HK-2 (cell line): ENCODE results near the gene FRMD3.
A peak's percentile ranks its signal among the peaks of the same experiment; 100 is the strongest.

Source experiments
- DNase-seq: peaks from one replicate; pipeline ENCODE4 v3.0.0-alpha.2; 2018; ENCODE audit not compliant: unreplicated experiment

Gene FRMD3

DNA sequence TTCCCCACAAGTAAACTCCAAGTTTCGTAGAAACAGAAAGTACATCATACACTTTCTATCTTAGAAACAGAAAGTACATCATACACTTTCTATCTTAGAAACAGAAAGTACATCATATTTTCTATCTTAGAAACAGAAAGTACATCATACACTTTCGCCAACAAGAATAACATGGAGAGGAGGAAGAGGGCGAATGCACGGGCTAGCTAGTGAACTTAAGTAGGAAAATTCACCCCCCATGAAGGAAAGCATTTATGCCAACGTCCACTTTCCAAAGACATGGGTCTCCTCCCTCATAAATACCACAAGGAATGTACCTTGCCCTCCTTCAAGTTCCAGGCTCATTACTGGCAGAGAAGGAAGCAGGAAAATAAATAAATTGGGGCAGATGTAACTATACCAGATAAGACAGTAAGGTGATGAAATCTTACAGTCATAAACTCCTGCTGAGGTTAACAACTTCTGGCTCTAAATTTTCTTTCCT, 64.7 kb downstream of the FRMD3 start:
- DNase-seq, result no peak

DNA sequence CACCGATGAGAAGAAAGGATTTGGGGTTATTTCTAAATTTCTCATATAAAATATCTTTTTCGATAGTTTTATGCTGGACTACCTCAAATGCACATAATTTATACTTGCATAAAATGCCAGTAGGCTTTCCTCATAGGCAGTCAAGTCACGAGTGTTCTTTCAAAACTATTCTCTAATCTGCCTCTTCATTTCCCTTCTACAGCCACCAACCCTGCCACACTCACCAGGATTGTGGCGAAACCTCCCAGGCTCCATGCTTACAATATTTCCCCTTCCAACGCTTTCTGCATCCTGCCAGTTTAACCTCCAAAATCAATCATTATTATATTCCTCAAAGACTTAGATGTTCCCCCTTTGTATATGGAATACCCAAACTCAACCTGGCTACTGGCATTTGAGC, 65.4 kb downstream of the FRMD3 start:
- DNase-seq, result no peak

DNA sequence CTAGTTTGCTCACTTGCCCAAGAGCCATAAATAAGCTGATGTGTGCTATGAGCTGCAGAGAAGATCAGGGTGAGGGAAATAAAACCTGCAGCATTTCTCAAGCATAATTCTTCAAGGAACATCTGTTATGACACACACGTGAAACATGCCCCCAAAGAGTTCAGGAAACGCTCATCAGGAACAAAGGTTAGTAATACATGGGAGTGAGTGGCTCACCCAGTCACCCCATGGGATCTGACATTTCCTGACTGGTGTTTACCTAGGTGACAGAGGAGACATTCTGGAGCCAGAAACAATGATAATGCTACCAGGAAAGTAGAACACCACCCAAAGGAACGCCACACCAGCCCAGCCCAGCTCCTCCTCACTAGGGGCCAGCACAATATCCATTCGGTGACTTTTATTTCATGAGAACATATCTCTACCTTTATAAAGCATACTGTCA, 66.0 kb downstream of the FRMD3 start:
- peak; percentile 19 for DNase-seq

GRCh38 chr9:83471241-83471640, 67.0 kb downstream of the FRMD3 start:
- no peak for DNase-seq

GRCh38 chr9:83469722-83470121, 68.5 kb downstream of the FRMD3 start:
- DNase-seq, result no peak

DNA sequence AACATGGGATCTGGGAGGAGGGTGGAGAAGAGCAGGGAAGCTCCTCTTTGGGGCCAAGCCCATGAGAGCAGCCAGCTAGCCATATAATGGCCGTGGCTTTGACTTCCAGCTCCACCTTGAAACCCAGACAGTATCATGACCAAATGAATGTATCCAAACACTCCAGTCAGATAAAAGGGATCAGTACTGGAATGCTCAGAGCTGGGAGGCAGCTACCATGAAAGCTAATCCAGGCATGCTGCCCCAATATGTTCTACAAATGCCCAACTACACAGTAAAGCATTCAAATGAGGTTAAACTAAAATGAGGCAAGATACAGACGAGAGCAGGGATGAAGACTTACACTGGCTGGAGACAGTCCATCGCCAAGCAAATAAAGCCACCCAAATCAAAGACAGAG, 69.4 kb downstream of the FRMD3 start:
- no peak for DNase-seq

- DNase-seq, result no peak
Measured at GRCh38 chr9:83466877-83467276, 71.3 kb downstream of the FRMD3 start.

DNA sequence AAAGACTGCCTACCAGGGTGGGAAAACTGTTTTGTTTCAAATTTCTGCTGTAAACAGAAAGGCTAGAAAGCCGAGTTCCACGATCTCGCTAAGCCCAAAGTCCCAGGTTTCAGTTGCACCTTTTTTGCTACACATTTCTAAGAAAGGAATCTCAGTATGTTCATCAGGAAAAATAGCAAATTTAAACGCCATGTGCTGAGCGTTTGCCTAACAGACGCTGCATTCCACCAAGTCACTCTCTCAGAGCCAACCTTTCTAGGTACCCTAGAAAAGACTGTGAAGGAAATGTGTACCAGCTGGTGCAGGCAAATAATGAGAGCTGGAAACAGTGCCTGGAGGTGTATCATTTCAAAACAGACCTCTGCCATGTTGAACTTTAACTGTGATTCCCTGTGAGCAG, 71.8 kb downstream of the FRMD3 start:
- DNase-seq, result no peak

GRCh38 chr9:83459830-83460229, 78.4 kb downstream of the FRMD3 start:
- DNase-seq, result no peak

DNA sequence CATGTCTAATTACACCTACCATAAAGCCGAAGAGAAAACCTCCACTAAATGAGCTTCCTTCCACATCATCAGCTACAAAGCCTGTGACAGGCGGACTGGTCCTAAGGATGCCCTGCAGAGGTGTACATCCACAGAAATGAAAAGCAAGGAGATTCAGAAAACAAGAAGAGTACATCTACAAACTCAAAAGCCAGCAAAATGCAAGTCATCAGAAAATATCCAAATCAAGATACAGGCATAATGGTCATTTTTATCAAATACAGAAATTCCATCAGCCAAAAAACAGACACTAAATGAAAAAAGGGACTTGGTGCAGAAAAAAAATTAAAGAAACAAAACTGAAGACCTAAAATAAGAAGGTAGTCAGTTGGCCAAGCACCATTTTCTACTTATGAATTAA, 79.7 kb downstream of the FRMD3 start:
- DNase-seq, result no peak

GRCh38 chr9:83457005-83457404, 81.2 kb downstream of the FRMD3 start:
- DNase-seq, result no peak

DNA sequence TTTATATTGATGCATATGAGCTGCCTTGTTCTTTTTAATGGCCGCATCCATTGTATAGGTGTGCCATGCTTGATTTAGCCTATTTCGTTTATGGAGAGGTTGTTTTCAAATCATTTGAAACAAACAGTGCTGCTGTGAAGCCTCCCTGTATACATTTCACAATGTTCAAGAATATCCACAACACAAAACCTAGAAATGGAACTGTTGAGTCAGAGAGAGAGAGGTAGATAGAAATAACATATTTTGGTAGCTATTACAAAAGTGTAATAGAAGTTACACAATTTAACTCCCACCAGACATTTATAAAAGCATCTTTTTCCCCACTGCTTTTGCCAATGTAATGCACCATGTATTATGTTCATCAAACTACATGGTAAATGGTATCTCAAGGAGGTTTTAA, 82.0 kb downstream of the FRMD3 start:
- no peak for DNase-seq

DNA sequence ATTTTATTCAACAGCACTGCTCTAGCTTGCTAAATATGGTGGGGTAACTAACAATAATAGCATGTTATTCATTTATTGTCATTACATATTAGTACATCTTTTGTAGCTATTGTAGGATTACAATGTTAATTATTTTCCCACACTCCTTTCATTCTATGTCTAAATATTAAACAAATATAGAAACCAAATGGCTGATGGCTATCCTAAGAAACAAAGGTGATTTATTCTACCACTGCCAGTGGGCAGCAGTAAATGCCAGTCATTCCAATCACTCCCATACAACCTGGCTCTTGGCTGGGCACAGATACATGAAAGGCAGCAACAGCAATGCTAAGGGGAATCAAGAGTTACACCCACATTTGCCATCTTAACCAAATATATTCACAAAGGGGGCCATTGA, 84.1 kb downstream of the FRMD3 start:
- no peak for DNase-seq

DNA sequence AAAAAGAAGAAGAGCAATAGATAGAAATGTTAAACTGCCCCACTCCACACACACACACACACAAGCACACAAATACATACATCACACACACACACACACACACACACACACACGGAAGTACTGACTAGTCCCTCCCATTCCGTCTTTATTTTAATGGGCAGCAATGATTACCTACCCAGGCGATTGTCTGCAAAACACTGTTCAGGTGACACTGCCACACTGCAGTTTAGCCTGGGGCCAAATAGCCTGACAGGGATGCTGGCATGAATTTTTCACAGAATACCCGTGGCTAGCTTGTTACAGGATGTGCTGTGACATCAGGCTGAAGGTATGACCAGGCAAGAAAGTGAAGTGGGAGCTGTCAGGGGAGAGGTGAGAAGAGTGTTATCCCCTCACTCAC, 86.9 kb downstream of the FRMD3 start:
- DNase-seq, result peak; percentile 13

GRCh38 chr9:83449983-83450382, 88.2 kb downstream of the FRMD3 start:
- DNase-seq, result no peak

DNA sequence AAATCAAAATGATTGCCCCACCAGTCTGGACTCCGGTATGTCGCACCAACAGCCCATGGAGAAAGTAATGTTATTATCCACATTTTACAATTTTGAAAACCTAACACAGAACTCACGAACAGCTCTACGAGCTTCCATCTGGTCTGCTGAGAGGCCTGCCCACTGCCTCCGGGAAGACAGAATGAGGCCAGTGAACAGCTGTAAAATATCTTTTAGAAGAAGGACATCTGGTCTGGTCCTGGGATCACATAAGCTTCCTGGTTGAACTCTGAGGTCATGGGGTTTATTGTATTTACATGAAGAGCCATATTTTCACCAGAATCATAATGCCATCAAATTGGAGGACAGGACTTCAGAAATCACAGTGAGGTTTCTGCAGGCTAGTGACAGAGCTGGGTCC, 89.0 kb downstream of the FRMD3 start:
- DNase-seq, result no peak

DNA sequence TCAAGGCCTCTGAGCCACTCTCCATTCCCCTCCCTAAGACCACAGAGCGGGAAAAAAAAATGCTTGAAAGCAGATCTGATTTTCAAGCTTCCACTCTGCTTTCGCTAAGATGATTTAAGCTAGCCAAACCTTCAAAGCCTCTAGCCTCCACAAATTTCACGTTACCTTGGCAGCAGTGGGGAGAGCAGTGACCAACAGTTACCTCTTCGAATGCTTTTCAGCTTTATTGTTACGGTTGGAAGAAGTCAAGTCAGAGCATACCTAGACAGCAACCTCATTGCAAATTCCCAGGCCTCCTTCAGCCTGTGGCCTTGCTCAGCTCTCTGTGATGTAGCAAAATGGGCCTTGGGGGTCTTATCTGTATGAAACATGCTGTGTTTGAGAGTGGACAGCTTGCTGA, 89.6 kb downstream of the FRMD3 start:
- no peak for DNase-seq

DNA sequence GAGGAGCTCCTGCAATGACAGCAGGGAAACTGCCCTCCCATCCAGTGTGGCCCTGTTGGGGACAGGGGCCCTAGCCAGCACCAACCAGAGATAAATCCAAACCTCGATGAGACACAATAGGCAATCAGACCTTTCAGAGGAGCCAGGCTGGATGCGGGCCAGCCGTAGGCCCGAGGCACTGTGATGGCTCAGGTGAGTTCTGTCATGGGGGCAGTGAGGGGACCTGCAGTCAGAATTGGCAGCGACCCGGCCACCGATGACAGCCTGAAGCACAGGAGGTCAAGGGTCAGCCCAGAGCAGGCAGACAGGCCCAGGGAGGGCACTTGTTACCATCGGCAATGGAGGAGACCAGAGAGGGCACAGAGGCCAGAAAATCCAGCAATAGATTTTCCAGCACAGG, 90.8 kb downstream of the FRMD3 start:
- DNase-seq, result no peak

GRCh38 chr9:83445703-83446265, 92.4 kb downstream of the FRMD3 start:
- no peak for DNase-seq

DNA sequence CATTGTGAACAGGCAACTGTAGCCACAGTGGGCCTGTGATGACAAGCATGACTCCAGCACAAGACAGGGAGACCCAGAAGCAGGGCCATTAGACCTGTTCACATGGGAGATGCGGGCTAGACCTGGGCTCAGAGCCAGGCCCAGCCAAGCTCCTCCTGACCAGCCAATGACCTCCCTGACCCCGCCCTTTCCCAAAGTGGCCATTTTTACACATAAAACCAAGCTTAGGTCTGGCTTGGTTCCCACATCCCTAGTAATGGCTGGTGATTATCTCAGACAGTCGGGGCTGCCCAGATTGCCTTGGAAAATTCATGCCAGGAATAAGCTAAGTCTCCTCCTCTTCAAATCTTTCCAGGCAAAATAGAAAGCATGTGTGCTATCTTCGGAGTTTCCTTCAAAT, 94.1 kb downstream of the FRMD3 start:
- DNase-seq, result no peak

- DNase-seq, result no peak
Measured at GRCh38 chr9:83441390-83441789, 96.8 kb downstream of the FRMD3 start.

GRCh38 chr9:83440641-83441040, 97.6 kb downstream of the FRMD3 start:
- no peak for DNase-seq

- no peak for DNase-seq
Measured at GRCh38 chr9:83435301-83435700, 102.9 kb downstream of the FRMD3 start.

DNA sequence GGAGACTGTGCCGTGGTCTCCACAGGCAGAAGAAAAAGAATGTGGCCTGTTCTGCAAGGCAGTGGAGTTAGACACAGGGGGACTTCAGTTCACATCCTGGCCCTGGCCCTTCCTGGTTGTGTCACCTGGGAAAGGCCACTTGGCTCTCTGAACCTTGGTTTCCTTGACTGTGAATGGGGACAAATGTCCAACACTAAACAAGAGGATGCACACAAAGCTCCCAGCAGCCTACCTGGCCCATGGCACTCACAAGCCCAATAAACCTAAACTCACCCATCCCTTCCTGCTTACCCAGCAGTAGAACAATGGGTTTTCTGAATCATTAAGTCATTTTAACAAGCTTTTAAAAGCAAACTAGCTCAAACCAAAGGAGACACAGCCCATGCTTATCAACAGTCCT, 103.9 kb downstream of the FRMD3 start:
- DNase-seq, result no peak
